ENCODE data around the gene SUPT5H. TPM values are rescaled to one million over a fixed set of nuclear protein-coding genes. Genes with fewer than 3 reads are reported as not detected.
A peak's percentile ranks its signal among the peaks of the same experiment; 100 is the strongest.

The SUPT5H gene
- total and polyA plus RNA-seq, 10 of the 15 experiments (the other 5 are each of a cell fraction or from before 2014, with no cell fraction given), result 27.2 to 194 (median 83.6) TPM

GRCh38 chr19:39430675-39431593, 14.4 kb upstream of the SUPT5H start (continued):
- TF ChIP-seq REST (IDR thresholded peaks at IDR 0.05; ENCODE audit: low read depth, low read length), result no peak
- peak; percentile 96 for TF ChIP-seq CREB1 (IDR thresholded peaks at IDR 0.05; ENCODE audit: low read depth)
- TF ChIP-seq FOXK2 (IDR thresholded peaks at IDR 0.05), result no peak
- TF ChIP-seq KLF5 (IDR thresholded peaks at IDR 0.05; ENCODE audit: partially characterized antibody), result no peak
- no peak for TF ChIP-seq KAT2A (conservative IDR thresholded peaks at IDR 0.05; ENCODE audit: control insufficient read depth, low read depth, low read length)
- TF ChIP-seq, protein P1, sequence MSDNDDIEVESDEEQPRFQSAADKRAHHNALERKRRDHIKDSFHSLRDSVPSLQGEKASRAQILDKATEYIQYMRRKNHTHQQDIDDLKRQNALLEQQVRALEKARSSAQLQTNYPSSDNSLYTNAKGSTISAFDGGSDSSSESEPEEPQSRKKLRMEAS (IDR thresholded peaks at IDR 0.05; ENCODE audit: low read depth, low read length), result no peak
- TF ChIP-seq ETV6 (conservative IDR thresholded peaks at IDR 0.05 in 1 of 2, IDR thresholded peaks at IDR 0.05 in 1 of 2; ENCODE audit: borderline replicate concordance in 1 of 2, low read depth in 1 of 2), result peak in 1 of 2 experiments; percentile 80; a peak in 2 of 4 replicates
- peak; percentile 40; the same call in 1 of the 2 replicates for TF ChIP-seq NFIC (IDR thresholded peaks at IDR 0.05; ENCODE audit: low read depth, low read length)
- no peak for TF ChIP-seq MYC (IDR thresholded peaks at IDR 0.05; ENCODE audit: insufficient read depth, insufficient read length, insufficient replicate concordance, low read length, severe bottlenecking)
- TF ChIP-seq, protein P2, sequence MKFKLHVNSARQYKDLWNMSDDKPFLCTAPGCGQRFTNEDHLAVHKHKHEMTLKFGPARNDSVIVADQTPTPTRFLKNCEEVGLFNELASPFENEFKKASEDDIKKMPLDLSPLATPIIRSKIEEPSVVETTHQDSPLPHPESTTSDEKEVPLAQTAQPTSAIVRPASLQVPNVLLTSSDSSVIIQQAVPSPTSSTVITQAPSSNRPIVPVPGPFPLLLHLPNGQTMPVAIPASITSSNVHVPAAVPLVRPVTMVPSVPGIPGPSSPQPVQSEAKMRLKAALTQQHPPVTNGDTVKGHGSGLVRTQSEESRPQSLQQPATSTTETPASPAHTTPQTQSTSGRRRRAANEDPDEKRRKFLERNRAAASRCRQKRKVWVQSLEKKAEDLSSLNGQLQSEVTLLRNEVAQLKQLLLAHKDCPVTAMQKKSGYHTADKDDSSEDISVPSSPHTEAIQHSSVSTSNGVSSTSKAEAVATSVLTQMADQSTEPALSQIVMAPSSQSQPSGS (IDR thresholded peaks at IDR 0.05; ENCODE audit: low read length), result peak; percentile 43; the same call in 1 of the 2 replicates
- no peak for TF ChIP-seq CHD1 (IDR thresholded peaks at IDR 0.05; ENCODE audit: low read depth, low read length)
- TF ChIP-seq TCF3 (IDR thresholded peaks at IDR 0.05; ENCODE audit: borderline replicate concordance, insufficient read depth, low read depth, low read length), result peak; percentile 82; the same call in 1 of the 2 replicates
- no peak for TF ChIP-seq LARP7 (IDR thresholded peaks at IDR 0.05)
- TF ChIP-seq CEBPB (IDR thresholded peaks at IDR 0.05; ENCODE audit: borderline replicate concordance in 1 of 2, low read depth in 2 of 2, low read length in 2 of 2), result no peak
- TF ChIP-seq MLLT1 (IDR thresholded peaks at IDR 0.05), result no peak
- TF ChIP-seq CBX5 (IDR thresholded peaks at IDR 0.05; ENCODE audit: low read depth), result no peak
- TF ChIP-seq BHLHE40 (IDR thresholded peaks at IDR 0.05; ENCODE audit: borderline replicate concordance in 1 of 2, low read depth in 2 of 2, low read length in 1 of 2), result peak in 1 of 2 experiments; percentile 49; a peak in 1 of 4 replicates
- no peak for TF ChIP-seq ZNF622 (IDR thresholded peaks at IDR 0.05)
- no peak for TF ChIP-seq SUZ12 (IDR thresholded peaks at IDR 0.05; ENCODE audit: unreplicated experiment)
- no peak for TF ChIP-seq CBFB (IDR thresholded peaks at IDR 0.05; ENCODE audit: low read depth)
- TF ChIP-seq TAF1 (IDR thresholded peaks at IDR 0.05; ENCODE audit: borderline replicate concordance, low read depth, low read length), result no peak

Data from GM12878 (cell line).